Activated CD8-positive, alpha-beta memory T cell treated with anti-CD3 and anti-CD28 coated beads for 36 hours (primary cell): Measurements from ENCODE around the gene ZNRF3. TPM values are rescaled to one million over a fixed set of nuclear protein-coding genes. Genes with fewer than 3 reads are reported as not detected.

ENCODE experiments used
- CTCF ChIA-PET: fragments of 350-600 bp; sonication (Branson Sonifier 250); formaldehyde crosslinking; loops from one replicate; lab custom pipeline; 2021; ENCODE audit warnings: antibody characterized with exemption; lab: Charles Lee
- POLR2A ChIA-PET: fragments of 350-600 bp; sonication (Branson Sonifier 250); formaldehyde crosslinking; loops from one replicate; lab custom pipeline; 2021; ENCODE audit warnings: antibody characterized with exemption; lab: Charles Lee
- total RNA-seq, 2 experiments: library from RNA; stranded (reverse); gene quantifications; one replicate each; pipeline ENCODE4 v1.2.3, GENCODE V29; 2021

The ZNRF3 gene
- total RNA-seq, 2 experiments from 2014 or later = 1.5 TPM

DNA sequence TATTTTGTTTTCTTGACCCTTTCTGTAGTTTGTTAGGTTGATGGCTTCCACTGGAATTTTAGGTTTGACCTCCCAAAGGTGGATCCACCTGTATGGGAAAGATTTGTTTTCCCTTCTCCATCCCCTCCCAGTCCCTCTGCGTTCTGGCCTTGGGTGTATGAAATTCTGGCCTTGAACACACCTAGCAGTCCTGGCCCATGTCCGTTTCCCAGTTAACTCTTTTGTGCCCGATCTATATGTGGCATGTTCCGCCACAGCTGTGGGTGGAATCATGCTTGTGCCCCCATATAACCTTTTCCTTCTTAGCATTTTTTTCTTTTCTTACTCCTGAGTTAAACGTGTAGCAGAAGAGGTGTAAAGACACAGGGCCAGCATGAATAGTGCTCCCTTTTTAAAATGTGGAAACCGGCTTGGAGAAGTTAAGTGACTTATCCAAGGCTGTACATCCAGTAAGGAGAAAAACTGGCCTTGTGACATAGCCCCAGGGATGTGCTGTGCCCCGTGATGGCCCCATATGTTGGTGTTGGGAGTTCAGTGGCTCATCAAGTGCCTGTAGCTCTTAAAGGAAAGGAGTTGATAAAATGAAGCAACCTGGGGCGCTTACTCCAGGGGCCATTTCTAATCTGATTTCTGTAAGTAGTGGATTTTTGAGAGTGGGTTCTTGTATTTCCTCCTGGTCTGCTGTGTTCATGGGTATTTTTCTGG lies 39.3 kb downstream of the ZNRF3 start:
- POLR2A ChIA-PET = no interaction called here
- CTCF ChIA-PET = no interaction called here

DNA sequence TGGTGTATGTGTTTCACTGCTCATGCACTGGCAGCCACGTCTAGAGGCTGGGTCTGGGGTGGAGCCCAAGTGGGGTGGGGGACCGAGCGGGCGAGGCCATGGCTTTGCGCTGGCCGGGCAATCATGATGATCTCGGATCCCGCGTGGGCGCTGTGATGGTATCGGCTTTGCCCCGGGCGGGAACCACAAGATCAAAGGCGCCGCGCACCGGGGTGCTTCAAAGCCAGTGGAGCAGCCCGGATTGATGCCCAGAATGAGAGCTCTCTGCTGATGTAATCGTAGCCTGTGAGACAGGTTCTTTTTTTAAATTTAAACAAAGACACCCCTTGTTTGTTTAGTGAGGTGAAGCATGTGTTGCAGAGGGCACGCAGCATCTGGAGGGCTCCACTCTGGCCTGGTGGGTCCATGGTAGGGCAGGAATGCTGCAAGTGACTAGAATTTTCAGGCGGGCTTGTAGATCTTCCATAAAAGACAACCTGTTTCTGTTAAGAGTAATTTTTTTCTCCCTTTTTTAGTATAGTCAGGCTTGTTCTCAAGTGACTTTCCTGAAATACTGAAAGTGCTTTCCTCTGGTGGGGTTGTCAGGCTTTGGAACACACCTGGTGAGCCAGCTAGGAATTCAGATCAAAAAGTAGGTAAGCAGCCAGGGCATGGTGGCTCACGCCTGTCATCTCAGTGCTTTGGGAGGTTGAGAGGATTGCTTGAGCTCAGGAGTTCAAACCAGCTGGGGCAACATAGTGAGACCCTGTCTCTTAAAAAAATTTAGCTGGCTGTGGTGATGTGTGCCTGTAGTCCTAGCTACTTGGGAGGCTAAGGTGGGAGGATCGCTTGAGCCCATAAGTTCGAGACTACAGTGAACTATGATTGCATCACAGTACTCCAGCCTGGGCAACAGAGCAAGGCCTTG lies 40.7 kb downstream of the ZNRF3 start:
- CTCF ChIA-PET = no interaction called here
- POLR2A ChIA-PET = no interaction called here

DNA sequence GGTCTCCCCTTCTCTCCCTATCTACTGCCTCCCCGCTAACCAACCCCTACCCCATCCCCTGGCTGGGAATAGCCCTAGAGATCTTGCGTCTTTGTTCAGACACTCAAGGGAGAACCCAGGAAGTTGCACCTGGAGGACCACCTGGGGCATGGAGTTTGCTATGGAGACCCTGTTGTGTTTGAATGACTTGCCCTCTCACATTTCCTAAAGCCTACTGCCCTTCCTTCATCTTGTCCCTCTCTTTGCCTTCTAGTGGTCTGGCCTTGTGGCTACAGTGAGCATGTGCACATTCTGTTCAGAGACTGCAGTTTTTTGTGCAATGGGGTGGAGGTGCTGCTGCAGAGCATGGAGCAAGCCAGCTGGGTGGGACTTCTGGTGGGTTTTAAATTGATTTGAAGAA lies 42.5 kb downstream of the ZNRF3 start:
- ChIA-PET POLR2A (no interaction called here), CTCF (no interaction called here)

DNA sequence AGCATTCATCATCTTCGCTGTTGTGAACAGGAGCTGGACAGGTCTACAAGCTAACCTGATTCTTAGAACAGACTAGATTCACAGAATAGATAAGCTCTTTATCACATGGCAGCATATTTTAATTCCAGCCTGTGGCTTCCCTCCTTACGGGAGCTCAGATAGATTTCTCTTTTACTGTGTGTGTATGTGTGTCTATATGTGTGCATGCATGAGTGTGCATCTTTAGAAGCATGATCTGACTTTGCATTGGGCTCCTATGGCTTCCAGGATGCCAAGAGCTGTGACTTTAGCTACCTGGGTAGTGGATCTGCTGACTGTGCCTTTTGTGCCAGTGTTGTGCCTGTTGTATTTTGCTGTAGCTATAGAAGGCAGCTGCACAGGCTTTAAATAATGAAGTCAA lies 44.3 kb downstream of the ZNRF3 start:
- POLR2A ChIA-PET = no interaction called here
- CTCF ChIA-PET = interaction anchor here (0.5 kb wide), 1 partner anchor 29 kb away, joined by 3 read pairs; no protein-coding TSS in a partner anchor

DNA sequence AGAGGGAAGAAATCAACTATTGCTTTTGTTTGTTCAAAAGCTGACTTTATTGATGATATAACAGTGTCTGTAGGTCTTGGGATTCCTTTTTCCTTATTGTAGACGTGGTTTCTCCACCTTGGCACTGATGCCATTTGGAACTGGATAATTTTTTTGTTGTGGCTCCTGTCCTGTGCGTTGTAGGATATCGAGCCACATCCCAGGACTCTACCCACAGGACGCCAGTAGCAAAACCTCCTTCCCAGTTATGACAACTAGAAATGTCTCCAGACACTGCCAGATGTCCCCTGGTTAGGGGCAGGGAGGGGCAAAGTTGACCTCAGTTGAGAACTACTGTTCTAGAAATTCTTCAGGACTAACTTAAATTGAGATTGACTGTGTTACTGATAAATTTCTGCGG lies 45.8 kb downstream of the ZNRF3 start:
- CTCF ChIA-PET = no interaction called here
- POLR2A ChIA-PET = no interaction called here

DNA sequence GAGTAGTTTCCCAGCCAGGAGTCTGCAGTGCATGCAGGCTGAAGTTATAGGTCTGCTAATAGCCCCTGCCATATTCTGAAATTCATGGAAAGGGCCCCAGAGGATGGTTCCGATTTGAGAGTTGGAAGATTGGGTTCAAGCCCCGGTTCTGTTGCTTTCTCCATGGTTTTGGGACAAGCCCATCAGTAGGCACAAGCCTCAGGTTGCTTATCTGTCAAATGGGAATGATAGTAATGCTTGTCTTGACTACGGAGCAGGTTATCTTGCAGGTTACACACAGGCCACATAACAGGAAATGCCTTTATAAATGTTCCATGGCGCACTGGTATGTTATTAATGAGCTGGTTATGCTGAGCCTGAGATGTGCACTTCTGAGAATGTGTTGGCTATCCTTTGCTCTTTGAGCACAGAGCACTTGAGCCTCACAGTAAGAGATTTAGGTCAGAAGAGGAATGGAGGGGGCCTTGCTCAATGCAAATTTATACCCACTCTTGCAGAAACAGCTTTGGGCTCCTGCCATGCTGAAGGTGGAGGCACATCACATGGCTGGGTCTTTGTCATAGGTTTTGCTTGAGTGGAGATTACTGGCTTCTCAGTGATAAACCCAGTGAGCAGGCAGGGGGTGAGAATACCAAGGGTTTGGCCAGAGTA lies 47.1 kb downstream of the ZNRF3 start:
- ChIA-PET POLR2A (no interaction called here), CTCF (no interaction called here)

DNA sequence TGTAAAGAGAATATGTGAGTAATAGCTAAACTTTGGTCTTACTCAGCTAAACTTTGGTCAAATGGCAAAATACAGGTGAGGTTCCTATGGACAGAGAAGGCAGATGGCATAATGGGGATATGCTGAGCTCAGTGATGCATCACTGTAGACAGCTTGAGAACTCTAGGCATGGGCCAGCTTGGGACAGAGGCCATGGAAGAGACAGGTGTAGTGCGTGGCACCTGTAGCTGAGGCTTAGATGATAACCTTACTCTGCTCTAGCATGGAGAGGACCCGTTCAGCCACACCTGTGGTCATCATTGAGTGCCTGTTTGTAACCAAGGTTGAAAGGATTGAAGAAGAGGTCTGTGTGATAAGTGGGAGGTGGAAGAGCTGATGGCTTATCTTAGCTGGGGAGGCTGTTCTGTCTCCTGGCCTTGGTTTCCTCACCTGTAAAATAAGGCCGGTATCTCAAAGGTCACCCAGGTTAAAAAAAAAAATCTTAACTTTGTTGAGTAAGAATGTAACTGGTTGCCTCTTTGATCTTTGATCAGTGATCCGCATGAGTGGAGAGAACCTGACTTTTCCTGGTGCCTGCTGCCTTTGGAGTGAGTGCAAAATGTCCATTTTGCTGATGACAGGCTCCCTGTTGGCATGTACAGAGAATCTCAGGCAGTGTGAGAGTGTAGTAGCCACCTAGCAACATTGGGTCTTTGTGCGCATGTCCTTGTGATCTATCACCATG lies 48.6 kb downstream of the ZNRF3 start:
- POLR2A ChIA-PET = no interaction called here

DNA sequence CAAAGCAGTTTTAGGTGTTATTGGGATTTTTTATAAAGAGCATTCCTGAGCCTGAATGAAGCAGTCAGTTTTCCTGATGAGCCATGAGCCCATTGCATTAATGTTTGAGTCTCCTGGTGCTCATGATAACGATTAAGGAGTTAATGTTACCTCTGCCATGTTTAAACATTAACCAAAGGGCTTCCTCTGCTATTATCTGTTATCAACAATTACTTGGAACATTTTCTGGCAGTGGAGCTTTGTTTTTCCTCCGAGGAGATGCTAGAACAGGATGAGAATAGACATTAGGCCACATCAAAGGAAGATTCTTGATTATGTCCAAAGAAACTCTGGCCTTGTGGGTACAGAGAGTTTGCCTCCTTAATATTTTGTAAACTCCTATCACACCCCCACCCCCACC lies 49.9 kb downstream of the ZNRF3 start:
- CTCF ChIA-PET = no interaction called here

More for the DNA sequence above, 48.6 kb downstream of the ZNRF3 start:
- CTCF ChIA-PET = no interaction called here

DNA sequence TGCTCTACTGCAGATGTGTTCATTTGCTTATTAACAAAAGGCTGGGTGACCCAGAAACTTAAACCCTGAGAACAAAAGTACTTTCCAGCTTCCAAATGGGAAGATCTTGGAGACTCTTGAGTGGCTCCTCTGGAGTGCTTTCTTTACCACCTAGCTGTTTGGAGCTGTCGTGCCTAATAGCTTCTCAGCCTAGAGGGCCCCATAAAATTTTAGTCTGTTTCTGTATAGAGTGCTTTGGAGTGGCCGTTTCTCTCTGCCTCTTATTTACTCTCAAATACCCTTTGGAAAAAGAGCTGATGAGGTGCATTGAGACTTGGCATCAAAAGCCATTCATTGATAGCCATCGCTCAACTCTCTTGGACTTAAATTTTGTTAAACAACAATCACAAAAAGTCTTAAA lies 50.7 kb downstream of the ZNRF3 start:
- ChIA-PET POLR2A (no interaction called here), CTCF (no interaction called here)

More for the DNA sequence above, 49.9 kb downstream of the ZNRF3 start:
- POLR2A ChIA-PET = no interaction called here

DNA sequence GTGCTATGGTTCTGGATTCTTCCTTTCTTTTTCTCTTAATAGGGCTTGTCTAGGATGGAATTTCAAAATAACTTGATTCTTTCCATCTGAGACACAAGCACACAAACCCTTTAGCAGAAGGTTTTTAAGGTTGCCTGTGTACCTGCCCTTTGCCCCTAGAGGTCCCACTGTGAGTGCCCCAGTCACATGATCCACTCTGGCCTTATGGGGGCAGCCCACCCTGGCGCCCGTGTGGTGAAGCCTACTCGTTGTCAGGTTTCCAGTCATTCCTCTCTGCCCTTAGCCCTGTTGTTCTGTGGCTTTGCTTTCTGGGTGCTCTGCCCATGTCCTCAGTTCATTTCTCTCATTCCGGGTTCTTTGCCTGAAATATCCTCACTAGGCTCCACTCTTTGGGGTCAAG lies 51.8 kb downstream of the ZNRF3 start:
- POLR2A ChIA-PET = no interaction called here
- CTCF ChIA-PET = no interaction called here

DNA sequence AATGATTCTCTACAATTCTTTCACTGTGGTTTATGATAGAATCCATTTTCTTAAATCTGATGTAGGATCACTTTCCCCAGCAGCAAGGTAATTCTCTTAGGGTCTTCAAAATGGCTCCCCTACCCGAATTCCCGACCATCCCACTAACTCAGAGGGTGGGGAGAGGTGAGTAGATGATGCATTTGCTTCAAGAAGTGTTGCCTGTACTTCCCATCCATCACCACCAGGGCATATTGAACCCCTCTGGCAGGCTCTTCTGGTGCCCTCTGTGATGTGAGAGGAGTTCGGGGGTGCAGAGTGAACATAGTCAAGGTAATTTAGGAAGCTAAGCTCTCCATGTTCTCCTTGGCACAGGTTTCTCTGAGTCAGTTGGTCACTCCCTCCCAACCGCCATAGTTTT lies 52.3 kb downstream of the ZNRF3 start:
- ChIA-PET CTCF (no interaction called here), POLR2A (no interaction called here)

DNA sequence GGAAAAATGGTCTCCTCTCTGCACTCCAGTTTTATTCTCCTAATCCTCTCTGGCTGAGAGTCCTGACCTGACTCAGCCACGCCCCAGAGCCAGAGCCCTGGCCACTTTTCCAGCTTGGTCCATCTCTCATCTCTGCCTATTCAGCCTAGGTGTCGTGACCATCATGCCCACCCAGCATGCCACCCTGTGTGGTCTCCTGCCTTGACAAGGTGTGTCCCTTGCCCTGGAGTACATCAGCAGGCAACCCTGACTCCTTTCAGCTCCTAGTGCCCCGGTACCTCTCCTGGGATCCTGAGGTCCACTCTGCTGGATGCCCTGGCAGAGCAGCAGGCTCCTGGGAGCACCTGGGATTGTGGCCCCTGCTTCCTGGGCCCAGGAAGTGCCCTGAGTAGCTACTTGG lies 52.8 kb downstream of the ZNRF3 start:
- POLR2A ChIA-PET = no interaction called here
- CTCF ChIA-PET = no interaction called here

DNA sequence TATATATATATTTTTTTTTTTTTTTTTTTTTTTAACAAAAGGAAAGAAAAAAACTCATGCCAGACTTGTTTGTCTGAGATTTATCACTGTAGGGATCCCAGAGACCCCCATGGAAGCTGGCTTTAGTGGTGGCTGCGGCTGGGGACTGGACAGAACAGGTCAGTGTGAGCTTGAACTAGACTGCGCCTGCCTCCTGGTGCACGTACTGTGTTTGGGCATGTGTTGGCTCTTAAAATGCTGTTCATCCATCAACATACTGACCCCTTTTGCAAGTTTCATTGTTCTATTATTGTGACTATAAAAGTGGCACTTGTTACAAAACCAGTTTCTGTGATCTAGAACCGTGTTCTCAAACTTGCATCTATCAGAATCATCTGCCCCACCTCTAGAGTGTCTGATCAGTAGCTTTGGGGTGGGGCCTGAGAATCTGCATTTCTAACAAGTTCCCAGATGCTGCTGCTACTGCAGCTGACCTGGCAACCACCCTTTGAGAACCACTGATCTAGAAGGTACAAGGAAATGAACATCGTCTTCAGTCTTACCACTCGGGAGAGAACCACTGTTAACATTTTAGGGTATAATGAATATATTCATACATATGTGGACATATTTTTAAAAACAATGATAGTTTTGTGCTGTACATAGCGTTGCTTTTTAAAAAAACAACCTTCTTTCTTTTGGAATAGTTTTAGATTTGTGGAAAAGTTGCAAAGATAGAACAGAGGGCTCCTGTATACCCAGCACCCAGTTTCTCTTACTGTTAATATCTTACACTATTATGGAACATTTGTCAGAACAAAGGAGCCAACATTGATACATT lies 54.0 kb downstream of the ZNRF3 start:
- ChIA-PET CTCF (interaction anchor here (1.2 kb wide), 1 partner anchor 28 kb away, joined by 3 read pairs; no protein-coding TSS in a partner anchor), POLR2A (no interaction called here)

DNA sequence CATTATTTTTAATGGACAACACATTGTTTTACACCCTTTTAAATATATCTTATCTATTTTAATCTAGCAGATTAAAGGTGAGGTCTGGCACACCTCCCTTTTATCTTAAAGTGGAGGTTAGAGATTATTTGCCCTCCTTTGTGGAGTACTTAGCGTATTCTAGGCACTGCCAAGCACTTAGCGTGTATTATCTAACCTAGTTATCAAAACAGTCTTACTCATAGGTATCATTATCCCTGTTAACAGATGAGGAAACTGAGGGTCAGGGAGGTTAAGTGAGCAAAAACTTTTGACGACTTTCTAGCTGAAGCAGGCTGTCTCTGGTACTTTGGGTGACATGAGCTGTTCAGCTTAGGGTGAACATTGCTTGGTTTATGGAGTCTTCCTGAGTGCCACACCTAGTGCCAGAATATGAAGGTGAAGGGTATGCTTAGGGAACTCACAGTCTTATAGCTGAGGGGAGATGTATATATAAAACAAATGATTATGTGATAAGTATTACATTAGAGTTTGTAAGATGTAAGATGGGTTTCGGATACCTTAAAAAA lies 55.0 kb downstream of the ZNRF3 start:
- CTCF ChIA-PET = no interaction called here
- POLR2A ChIA-PET = no interaction called here

DNA sequence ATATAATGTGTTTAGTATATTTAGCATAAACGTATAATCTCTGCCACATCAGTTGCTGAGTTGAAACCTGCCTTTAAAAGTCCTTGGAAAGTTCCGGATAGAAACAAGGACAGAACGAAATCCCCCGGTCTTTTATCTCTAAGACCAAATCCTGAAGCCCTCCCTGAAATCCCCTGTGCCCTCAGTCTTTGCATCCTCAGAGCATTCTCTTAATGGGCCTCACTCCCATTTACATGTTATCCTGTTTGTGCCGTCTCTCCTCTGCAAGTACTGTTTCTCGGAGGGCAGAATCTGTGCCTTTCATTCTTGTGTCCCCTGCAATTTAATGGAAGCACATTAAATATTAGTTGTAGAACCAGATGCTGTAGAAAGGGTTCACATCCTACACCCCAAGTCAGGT lies 56.0 kb downstream of the ZNRF3 start:
- CTCF ChIA-PET = no interaction called here

DNA sequence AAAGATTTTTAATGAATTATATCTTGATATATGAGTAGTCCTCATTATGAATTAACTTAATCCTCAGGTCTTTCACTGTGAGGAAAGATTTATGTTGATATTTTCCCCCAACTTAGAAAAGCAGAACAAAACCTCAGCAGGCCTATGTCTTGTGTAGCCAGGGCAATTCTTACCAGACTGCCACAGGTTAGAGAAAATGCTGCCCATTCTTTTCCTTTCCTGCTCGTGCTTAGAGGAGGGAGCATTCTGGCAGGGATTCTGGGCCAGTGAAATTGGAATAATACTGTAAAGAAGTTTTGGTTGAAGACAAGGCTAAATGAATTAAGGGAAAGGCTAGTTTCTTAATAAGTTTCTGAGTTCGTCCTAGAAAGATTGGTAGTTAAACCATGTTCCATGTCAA lies 56.6 kb downstream of the ZNRF3 start:
- CTCF ChIA-PET = no interaction called here
- POLR2A ChIA-PET = no interaction called here

More for the DNA sequence above, 56.0 kb downstream of the ZNRF3 start:
- POLR2A ChIA-PET = no interaction called here

DNA sequence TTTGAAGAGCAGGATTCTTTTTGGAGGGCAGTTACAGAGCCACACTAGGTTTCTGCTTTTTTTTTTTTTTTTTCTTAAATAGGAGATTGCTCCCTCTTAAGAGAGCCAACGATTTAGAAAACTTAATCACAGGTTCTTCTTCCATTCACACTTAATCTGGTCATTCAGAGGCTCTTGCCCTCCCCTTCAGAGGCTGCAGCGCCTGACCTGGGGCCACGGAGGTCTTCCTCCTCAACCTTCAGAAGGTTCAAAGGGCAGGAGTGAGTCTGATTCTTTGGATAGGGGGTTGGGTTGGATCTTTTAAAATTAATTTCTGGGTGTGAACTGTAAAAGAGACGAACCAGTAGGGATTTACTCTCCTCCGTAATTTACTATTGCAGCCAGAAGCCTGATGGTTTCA lies 57.1 kb downstream of the ZNRF3 start:
- ChIA-PET POLR2A (no interaction called here), CTCF (no interaction called here)

DNA sequence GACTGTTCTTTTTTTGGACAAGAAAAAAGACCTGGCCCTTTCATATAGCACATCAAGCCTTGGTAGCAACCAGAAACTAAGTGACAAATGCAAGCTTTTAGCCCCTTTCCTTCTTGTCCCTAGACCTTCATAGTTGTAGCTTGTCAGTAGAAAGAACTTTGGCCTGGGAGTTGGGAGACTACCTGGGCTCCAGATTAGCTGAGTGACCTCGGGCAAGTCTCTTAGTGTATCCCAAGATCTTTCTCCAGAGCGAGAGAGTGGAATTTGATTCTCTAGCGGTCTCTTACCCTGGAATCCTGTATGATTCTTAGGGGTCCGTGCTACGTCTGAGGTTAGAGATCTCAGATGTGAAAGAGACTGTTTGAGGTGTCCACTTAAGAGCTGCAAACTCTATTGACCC lies 59.0 kb downstream of the ZNRF3 start:
- CTCF ChIA-PET = no interaction called here
- POLR2A ChIA-PET = no interaction called here
